ENCODE results near the gene DDX31.
A peak's percentile ranks its signal among the peaks of the same experiment; 100 is the strongest.
"Not testable (repeated sequence)": the region's sequence is repeated elsewhere in the genome, so short reads cannot be mapped to it uniquely, and the experiment has no call there.

Gene DDX31

DNA sequence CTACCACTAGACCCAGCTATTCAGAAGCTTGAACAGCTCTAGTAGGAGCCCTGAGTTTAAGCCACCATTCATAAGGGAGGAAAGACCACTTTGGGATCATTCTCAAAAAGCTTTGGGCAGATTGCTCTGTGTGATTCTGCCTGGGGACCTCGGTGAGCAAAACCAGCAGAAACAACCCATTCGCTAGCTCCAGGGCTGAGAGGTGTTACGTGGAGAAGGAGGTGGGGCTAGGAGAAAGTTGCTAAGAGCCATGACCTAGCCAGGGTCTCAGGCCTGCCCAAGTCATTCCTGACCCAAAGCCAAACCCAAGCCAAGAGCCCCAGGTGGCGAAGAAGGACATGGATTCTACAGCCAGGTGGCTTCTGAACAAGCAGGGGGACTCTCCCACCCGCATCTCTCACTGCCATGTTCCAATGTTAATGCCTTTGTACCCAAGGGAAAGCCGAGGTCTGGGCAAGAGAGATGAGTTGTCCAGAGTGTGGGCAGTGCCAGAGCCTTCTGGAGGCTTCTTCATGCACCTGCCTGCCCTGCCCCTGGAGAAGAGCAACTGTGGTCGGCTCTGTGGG, 91.3 kb downstream of the DDX31 start:
- no peak for DNase-seq (ENCODE audit: low read depth)

DNA sequence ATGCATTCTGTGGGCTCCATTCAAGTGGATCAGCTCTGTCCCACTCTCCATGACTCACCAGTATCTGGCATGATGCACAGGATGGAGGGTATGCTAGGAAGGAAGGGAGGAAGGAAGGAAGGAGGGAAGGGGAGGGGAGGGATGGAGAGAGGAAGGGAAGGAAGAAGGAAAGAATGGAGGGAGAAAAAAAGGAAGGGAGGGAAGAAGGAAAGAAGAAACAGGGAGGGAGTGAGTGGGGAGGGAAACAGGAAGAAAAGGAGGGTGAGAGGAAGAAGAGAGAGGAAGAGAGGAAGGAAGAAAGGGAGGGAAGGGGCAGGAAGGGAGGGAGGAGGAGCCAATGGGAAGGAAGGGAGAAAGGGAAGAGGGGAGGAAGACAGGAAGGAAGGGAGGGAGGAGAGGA, 92.7 kb downstream of the DDX31 start:
- no peak for DNase-seq (ENCODE audit: low read depth)

DNA sequence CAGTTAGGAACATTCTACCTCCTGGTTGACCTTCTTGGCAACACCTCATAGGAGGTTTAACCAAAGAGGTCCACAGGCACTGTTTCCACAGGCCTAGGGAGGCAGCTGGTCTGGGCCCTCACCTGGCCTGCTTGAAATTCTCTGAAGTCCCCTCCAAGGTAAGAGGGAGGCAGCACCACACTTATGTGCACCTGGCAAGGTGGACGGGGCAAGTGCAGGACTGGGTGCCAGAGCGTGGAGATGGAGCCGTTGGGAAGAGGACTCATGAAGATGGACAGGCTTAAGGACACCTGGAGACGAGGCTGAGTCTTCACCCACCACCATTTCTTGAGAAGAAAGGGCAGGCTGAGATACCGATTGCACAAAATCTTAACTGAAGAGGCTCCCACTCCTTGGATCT, 94.0 kb downstream of the DDX31 start:
- no peak for DNase-seq (ENCODE audit: low read depth)

DNA sequence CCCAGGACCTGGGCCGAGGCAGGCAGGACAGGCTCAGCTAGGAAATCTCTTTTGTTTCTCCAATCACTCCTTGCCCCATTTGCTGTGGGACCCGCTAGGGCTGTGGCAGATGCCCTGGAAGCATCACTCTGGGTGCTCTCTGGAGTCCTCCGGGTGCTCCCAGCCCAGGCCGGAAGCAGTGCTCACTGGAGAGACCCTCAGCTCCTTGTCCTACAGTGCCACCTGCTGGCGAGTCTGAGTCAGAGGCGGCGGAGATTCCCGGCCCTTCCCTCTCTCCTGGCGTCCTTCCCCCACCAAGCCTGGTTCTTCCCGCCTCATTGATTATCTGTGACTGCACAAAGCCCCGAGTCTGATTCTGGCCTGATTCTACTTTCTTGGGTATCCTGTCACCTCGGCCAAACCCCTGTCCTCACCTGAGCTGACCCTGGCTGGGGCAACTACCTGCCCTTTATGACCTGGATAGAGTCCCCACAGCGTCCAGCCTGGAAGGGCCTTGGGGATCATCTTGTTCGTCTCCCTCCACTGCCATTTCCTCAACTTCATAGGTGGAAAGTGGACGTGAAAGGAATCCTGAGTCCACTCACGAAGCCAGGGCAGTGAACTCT, 94.7 kb downstream of the DDX31 start:
- DNase-seq (ENCODE audit: low read depth): peak; percentile 44

DNA sequence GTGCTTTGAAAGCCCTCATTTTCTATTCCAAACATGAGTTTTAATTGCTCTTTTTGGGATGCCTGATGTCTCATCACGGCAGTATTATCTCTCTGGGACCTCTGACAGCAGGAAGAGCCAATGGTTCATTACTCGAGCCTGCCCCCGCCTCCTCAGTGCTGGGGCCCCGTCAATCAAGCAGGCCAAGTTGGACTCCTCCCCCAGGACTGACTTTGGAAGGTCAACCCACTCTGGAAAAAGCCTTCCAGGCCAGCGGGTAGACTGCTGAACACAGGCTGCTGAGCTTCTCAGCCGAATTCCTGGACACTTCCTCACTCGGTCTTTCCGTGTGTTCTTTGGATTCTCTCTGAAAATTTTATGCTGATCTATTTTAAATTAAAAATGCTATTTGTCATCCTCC, 96.9 kb downstream of the DDX31 start:
- DNase-seq (ENCODE audit: low read depth): no peak

DNA sequence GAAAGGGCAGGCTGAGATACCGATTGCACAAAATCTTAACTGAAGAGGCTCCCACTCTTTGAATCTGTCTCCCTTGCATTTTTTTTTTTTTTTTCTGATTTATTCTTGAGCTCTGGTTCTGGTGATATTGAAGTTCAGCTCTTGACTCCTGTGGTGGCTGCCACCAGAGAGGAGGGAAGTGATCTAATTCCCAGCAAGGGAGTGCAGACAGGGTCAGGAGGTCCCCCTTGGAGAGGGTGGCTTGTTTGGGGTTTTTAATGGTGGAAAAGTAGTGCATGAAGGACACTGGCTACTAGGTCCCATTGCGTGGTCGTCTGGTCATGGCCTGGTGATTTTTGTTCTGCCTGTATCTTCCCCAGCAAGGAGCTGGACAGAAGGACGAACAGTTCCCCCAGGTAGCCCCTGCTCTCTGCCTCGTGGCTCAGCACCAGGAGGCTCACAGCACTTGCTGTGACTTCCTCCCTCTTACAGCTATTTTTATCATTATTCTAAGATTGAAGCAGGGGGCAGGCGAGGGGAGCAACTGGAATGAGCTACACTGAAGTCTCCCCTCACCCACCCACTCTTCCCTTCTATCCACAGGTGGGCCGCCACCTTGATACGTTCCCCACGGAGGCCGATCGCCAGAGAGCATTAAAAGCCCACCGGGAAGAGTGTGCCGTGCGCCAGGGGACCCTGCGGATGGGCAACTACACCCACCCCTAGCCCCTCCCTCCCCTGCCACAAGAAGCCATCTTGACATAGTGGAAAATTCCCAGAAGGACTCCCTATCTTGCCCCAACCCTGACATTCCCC, 97.8 kb downstream of the DDX31 start:
- no peak for DNase-seq (ENCODE audit: low read depth)

DNA sequence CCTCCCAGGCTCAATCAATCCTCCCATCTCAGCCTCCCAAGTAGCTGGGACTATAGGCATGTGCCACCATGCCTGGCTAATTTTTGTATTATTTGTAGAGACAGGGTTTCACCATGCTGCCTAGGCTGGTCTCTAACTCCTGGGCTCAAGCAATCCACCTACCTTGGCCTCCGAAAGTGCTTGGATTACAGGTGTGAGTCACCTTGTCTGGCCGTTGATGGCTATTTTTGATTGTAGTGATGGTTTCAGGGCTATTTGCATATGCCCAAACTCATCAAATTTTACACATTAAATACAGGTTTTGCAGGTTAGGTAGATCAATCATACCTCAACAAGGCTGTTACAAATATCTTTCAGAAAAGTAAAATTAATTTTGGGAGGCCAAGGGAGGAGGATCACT, 101.0 kb downstream of the DDX31 start:
- DNase-seq (ENCODE audit: low read depth): not testable (repeated sequence)

DNA sequence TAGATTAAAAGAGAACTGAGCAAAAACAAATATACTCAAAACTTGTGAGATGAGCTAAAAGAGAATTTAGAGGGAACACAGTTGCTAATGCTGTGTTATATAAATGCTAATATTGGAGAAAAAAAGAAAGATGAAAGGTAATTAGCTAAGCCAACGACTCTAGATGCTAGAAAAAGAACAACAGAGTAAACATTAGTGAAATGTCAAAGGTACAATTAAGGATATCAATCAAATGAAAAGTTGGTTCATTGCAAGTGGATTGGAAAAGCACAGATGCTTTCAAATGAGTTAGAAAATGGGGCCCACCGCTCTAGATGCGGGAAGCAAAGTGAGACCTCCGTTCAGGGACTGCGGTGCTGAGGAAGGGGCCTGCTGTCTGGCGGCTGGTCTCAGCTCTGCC, 105.3 kb downstream of the DDX31 start:
- no peak for DNase-seq (ENCODE audit: low read depth)

DNA sequence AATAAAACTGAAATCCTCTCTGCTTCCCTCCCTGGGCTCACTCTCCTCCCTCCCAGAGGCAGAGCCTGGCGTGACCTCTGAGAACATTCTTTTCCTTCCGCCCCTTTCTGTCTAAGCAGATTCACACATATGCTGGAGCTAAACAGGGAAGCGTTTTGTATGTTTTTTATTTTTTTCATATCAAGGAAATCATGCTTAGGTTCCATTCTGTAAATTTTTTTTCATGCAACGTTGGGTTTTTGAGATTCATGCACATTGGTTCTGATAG, 107.5 kb downstream of the DDX31 start:
- no peak for DNase-seq (ENCODE audit: low read depth)

DNA sequence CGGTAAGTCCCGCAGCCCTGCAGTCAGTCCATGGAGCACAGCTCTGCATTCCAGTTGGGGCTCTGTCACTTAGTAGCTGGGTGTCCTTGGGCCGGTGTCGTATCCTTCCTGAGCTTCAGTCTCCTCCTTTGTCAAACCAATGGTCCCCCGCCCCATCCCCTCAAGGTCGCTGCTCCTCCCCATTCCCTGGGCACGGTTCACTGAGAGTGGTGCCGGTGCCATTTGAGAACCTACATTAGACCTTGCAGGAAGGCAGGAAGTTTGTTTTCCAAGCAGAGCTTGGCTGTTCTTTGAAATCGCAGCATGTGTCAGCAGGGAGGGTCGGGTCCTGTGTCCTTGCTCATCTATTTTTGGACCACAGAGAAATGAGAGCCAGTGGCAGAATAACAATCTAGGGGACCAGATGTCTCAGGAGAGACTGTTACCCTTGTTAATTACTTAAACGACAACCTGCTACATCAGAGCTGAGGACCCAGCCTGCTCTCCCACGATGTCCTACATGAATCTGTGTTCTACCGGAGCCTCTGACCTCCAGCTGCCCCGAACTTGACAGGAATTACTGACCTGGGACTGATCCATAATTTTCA, 109.1 kb downstream of the DDX31 start:
- DNase-seq (ENCODE audit: low read depth): no peak

DNA sequence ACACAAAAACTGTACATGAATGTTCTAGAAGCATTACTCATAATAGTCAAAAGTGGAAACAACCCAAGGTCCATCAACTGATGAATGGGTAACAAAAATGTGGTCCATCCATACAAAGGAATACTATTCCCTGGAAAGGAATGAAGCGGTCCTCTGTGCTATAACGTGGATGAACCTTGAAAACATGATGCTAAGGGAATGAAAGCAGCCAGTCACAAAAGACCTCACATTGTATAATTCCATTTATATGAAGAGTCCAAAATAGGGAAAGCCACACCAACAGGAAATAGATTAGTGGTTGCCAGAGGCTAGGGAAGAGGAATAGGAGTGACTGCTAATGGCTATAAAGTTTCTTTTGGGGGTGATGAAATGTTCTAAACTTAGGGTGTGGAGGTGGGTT, 110.1 kb downstream of the DDX31 start:
- DNase-seq (ENCODE audit: low read depth): no peak

DNA sequence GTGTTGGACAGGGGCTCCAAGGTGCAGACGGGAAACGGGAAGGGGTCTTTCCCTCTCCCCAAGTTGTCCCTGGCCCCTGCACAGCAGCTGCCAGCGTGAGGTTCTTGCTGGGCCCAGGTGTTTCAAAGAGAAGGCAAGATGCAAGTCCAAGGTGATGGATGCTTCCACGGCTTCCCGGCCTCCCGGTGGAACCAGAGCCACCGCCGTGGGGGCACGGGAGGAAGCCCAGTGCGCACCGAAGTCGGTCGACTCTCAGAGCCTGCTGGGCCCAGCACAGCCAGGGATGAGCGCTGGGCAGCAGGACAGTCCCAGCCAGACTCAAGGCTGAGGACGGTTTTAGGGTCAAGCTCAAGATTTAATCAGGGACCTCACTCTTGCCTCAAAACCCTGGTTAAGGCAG, 112.6 kb downstream of the DDX31 start:
- no peak for DNase-seq (ENCODE audit: low read depth)

DNA sequence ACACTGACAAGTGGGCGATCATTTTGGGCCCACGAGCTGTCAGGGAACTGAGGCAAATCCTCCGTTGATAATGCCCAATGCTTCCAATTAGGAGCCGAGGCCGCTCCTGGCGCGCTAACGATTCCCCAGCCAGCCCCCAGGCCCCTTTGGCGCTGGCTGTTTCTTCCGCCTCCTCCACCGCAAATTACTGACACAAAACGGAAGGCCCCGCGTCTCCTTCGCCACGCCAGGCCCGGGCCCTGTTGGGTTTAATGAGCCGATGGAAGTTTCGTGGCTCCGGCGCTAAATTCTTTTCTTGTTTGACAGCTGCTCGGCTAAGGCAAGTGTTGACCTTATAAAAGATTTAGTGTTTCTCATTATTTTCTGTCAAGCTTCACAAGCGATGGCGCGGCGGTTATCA, 113.1 kb downstream of the DDX31 start:
- no peak for DNase-seq (ENCODE audit: low read depth)

DNA sequence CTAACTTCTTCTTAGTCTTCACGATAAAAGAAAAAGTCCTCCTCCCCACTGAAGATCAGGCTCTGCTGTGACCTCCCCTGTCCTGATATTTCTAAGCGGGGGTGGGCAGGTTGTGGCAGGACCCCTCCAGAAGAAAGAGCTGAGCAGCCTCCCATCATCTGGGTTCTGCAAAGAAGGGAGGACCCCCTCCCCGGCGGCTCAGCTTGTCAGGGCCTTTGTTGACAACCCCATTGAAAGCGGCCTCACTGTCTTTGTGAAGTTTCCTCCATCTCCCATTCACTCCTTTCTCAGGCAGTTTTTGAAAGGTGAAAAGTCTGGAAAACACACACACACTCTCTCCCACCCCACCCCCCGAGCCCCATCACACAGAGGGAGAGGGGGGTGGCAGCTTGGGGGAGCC, 113.5 kb downstream of the DDX31 start:
- no peak for DNase-seq (ENCODE audit: low read depth)

DNA sequence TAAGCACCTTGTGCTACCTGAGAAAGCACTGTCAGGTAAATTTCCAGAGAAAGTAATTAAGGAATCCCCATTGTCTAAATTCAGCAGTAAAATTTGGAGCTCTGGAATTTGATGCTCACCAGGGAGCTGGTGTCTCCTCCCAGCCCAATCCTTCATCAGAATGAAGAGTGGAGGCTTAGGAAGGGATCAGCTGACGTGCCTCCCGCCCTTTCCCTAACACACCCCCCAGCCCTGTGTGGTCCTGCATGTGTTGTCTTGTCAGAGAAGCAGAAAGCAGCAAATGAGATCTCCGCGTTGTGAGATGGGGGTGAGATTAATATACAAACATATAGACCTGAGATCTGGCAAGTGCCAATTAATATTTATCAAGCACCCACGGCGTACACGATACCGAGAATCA, 114.3 kb downstream of the DDX31 start:
- no peak for DNase-seq (ENCODE audit: low read depth)

DNA sequence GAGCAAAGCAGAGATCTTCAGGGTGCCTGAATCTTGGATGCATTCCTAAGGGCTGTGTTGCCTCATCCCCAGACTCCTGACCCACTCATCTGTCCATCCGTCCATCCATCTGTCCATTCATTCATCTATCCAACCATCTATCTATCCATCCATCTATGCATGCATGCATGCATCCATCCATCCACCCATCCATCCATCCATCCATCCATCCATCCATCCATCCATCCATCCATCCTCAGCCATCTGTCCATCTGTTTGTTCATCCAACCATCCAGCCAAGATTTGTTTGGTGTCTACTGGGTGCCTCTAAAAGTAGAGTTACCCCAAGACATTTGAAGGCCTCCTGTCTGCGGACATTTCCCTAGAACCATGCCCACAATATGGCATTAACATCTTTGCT, 115.0 kb downstream of the DDX31 start:
- no peak for DNase-seq (ENCODE audit: low read depth)

DNA sequence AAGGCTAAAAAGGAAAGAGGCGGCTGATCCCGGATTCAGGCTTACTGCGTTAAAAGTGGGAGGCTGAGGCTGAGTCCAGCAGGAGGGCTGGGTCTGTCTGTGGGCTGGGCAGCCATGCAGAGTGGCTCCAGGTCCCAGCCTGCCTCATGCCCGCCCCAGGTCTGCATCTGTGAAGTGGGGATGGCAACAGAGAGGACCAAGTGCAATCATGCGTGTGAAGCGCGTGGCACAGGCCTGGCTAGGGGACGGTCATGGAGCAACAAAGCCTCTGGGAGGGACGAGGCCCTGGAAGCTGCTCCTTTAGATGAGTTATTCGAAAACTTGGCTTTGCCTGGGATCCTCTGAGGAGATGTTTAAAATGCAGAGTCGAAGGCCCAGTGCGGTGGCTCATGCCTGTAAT, 117.7 kb downstream of the DDX31 start:
- no peak for DNase-seq (ENCODE audit: low read depth)

DNA sequence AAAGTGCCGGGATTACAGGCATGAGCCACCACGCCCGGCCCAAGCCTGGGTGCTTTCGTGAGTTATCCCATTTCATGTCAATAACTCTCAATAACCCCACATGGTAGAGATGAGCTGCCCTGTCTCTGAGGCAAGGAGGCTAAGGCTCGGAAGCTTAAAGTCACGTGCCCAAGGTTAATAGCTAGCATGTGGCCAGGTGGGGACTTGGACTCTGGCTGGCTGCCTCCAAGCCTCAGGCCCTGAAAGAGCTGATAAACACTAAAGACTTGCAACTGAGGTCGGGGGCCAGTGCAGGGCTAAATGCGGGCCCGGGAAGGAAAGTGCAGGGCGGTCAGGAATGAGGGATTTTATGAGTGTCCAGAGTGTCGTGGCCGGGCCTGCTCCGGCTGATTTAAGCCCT, 118.2 kb downstream of the DDX31 start:
- no peak for DNase-seq (ENCODE audit: low read depth)

DNA sequence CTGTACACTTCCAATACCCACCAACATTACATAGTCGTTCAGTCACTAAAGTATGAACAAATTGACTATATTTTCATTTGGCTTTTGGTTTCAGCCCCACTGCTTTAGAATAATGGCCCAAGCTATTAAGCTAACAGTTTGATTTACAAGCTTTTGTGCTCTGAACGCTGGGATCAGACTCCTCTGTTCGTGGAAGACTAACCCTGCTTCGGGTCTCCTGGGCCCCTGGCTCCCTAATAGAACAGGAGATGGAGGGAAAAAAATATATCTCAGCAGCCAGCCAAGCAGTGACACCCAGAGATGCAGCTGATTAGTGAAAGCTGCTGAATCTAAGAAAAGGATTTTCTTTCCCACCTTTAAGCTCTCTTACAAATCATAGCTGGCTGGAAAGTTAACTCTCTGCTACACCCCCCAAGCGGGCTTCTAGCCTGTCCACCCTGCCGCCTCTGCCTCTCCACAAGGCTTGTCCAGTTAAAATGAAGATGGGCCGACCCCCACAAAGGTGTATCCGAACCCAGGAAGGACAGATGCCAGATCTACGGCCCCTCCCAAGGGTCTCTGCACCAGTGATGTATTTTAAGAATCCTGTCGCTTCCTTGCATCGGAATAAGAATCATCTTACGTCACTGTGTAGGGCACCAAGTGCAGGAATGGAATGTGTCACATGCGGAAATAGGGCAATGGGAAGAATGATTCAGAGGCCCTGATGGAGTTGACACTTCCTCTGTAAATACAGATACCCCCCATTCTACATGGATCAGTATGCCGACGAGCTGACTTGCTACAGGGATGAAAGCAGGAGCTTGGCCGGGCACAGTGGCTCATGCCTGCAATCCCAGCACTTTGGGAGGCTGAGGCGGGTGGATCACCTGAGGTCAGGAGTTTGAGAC, 120.8 kb downstream of the DDX31 start:
- no peak for DNase-seq (ENCODE audit: low read depth)

DNA sequence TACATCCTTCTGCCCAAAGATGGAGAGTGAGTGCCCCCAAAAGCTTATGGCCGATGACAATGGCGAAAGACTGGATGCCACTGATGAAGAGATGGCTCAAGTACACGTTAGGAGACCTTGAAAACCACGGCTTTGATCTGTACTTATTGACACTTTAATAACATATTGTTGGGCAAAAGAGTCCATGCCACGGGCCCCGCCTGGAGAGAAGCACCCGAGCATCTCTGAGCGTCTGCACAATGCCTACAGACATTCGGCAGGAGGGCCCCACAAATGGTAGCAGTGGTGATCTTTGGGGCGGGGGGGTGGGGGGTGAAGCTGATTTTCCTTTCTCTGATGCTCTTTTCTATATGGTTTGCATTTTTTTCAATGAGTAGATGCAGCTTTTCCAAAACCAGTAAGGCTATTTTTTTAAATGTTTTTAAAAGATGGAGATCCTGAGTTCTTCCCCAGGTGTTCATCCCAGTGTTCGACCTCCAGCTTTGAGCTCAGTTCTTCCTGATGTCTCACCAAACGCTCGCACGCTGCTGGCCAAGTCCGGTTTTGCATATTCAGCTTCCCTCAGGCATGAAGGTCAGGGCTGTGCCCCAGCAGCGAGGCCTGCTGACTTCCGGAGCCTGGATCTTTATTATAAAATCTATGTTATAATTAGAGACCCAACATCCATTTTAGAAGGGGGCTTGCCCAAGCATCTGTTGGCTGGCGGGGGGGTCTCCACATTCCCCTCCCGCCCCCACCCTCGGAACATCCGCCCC, 121.6 kb downstream of the DDX31 start:
- DNase-seq (ENCODE audit: low read depth): no peak

DNA sequence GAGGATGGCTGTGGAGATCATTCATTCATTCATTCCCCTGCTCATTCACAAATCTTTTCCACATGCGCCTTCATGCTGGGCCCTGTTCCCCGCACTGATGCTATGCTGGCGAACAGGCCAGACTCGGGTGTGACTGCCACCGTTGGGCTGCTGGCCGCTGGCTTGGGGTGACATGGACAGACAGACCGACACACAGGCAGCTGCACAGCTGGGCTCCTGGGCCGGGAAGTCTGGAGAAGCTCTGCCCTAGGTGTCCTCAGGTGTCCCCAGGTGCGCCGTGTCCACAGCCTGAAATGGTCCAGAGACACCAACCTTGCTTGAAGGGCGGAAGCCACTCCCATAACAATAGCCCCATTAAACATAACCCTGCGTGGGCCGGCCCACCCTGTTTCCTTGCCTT, 122.3 kb downstream of the DDX31 start:
- no peak for DNase-seq (ENCODE audit: low read depth)

DNA sequence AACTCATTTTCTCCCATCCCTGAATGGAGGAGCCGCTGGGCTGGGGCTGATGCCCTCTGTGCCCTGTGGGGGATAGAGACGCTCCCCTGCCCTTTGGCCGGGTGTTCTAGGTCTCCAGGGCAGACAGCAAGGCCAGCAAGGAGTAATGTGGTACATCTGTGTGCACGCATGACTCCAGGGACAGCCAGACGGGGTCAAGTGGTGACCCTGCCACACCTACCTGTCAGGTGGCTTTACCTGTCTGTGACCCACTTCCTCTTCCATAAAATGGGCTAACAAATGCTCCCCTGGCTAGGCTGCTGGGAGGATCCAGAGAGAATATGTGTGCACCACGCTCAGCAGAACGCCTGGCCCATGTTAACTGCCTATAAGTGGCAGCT, 122.7 kb downstream of the DDX31 start:
- DNase-seq (ENCODE audit: low read depth): no peak
